CMK (cell line): ENCODE data around the gene WARS2.
"Not testable (repeated sequence)": the region's sequence is repeated elsewhere in the genome, so short reads cannot be mapped to it uniquely, and the experiment has no call there.

ENCODE experiments used
- DNase-seq: peaks from one replicate; pipeline ENCODE4 v3.0.0-alpha.2; 2010; ENCODE audit warnings: low read depth

WARS2 gene

DNA sequence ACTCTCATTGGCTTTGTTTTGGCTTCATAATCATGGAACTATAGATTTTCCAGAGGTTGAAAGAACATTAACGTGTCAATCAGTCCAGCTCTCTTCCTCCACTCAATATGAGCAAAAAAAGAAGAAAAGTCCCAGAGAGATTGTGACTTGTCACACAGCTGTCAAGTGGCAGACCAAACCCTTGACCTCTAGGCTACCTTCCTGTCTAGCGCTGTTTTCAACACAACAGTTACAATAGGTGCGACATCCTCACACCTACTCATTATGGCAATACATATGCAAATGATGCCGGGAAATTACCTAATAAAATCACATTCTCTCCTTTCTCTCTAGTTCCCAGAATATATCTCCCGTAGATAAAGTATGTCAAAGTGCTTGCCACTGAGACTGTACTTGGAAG is 1.1 kb downstream of the WARS2 start:
- no peak for DNase-seq

DNA sequence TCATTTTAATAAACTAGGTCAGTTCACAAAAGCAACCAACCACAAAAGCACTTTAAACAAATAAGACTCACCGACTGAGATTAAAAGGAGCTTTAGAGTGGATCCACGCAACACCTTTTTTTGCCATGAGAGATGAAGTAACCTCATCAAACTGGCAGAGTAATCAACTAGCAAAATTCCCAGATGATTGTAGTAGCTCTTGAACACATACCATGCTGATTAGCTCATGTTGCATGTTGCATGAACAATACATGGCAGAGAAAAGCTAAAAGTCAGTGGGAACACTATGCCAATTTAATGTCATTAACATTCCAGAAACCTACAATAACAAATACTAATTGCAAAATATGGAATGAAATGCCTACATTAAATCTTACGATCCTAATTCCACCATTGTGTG is 4.1 kb downstream of the WARS2 start:
- DNase-seq: no peak

DNA sequence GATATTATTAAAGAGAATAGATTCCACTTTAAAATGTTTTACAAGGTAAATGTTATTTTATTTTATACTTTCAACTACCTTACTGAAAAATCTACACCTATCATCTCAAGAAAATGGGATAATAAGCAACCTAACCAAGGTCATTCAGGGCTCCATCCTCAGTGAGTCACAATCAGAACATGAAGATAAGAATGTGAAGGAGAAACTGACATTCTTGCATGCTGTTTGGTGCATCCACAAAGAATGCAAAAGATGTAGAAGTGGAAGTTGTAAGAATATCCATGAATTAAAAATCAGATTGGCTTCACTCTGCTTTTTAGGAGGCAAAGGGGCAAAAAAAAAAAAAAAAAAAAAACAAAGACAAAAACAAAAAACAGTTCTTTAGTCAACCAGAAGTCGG is 6.5 kb downstream of the WARS2 start:
- no peak for DNase-seq

DNA sequence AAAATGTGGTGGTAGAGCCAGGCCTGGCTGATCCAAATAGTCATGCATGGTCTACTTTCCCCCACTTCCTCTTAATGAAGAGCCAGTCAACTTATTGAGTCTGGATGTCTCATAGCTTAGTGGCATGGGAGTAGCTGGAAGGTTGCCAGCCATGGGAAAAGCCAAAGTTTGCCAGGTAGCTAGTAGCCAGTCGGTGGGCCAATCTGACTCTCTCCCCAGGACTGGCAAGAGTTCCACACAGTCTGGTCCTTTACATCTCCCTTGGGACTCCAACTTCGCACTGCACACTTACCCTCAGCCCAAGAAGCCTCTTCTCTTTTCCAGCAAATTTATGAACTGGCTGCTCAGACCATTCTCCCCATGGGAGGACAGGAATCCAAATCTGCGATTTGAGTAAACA is 8.3 kb downstream of the WARS2 start:
- no peak for DNase-seq

DNA sequence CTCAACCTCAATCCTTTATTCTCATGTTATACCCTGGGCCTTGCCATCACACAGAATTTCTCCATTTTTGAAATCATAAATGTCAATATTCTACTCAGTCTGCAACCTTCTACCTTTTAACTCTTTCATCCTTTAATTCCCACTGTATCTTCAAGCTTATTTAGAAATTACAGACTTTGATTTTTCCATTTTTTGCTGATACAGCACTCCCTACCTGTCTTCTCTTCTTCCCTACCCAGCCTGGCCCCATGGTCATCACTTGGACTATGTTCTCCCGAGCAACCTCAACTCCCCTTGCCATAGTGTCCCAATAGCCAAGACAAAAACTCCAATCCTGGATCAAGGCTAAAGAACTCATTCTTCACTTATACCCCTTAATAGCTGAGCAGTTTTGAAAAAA is 14.6 kb downstream of the WARS2 start:
- DNase-seq: no peak

DNA sequence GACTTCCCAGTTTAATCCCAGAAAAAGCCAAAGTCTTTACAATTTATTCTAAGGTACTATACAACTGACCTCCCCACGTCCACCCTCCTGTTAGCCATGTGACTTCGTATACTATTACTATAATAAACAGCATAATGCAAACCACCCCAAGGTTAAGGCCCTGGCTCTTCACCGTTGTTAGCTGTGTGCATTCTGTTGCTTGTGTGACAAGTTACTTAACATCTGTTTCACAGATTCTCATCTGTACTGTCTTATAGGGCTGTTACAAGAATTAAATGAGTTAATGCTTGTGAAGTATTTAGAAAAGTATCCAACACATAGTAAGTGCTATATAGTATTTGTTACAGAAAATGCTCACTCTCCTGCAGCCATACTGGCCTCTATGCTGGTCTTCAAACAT is 15.7 kb downstream of the WARS2 start:
- no peak for DNase-seq

DNA sequence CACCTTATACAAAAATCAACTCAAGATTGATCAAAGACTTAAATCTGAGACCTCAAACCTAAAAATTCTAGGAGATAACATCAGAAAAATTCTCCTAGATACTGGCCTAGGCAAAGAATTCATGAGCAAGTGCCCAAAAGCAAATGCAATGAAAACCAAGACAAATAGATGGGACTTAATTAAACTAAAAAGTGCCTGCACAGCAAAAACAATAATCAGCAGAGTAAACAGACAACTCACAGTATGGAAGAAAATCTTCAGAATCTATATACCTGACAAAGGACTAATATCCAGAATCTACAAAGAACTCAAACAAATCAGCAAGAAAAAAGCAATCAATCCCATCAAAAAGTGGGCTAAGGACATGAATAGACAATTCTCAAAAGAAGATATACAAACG is 18.6 kb downstream of the WARS2 start:
- DNase-seq: not testable (repeated sequence)

DNA sequence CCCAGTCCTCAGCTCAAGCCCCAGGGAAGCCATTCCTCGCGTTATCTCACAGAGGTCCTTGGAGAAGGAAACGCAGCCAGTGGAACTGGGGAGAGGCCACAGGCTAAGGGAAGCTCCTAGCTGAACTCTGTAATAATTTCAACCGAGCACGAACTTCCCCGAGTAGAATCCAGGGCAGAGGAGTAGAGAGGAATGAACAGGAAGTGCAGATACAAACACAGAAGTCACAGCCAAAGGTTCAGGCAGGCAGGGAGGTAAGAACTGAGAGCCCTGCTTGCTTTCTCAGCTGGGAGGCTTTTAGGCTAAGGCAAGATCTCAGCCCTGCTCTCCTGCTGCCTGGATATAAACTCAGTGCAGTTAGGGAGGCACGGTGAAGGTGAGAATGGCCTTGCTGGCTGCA is 23.7 kb downstream of the WARS2 start:
- DNase-seq: no peak

DNA sequence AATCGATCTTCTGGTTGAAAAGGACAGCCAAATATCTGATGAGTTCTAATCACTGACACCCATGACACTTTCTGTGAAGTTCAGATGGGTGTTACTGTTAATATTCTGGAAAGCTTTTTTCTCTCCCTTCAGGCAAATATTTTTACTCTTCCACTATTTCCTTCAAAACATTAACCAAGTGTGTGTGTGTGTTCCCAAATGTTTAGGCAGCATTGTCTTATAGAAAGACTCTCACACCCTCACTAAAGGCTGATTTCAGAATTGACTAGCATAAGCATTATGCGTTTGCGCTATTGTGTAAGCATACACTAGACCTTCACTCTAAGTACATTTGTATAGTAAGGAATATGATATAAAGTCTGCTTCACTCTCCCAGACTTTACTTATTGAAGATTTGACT is 24.7 kb downstream of the WARS2 start:
- no peak for DNase-seq

DNA sequence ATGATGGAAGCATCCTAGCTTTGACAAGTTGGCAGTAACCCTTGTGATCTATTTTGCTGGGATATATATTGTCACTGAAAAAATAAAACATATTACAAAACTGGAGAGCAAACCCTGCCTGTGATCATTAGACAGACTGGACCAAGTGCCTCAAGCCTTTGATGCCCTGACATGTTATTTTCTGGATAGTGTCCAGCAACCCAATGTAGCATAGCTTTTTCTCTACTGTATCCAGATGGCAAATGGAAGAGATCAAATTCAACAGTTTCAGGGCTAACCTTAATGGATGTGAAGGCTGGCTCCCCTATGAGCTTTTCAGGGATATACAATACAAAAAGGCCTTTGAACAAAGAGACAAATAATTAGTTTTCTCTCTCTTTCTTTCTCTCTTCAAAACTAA is 25.1 kb downstream of the WARS2 start:
- no peak for DNase-seq

DNA sequence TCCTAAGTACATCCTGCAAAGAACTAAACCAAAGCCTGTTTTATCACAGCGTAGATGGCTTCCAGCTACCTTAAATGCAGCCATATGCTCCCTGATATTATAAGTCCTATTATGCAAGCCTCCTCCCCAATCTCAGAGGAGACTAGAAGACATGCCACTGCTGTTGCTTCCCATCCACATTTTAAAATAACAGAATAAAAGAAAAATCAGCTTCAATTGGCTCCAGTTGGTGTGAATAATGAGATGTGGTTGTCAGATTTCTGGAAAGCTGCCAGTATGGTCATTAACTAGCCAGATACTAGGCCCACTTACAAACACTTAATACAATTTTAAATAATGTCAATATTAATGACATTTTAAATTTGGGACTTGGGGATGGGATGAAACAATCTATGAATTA is 25.7 kb downstream of the WARS2 start:
- no peak for DNase-seq

DNA sequence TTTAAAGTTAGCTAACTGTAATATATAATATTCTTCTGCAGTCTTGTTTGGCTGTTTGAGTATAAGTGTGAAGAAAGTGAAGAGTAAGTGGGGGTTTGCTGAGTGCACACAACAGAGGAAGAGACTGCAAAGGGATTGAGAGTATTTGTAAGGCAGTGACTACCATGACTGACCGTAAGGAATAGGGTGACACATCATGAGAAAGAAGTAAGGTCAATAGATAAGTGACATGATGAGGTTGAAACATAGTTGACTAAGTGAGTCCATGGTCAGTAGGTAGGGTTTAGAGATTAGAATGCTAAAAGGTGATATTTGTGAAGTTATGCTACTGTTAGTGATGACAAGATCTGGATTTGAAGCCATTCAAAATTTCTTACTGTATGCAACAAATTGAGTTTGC is 27.7 kb downstream of the WARS2 start:
- DNase-seq: no peak

DNA sequence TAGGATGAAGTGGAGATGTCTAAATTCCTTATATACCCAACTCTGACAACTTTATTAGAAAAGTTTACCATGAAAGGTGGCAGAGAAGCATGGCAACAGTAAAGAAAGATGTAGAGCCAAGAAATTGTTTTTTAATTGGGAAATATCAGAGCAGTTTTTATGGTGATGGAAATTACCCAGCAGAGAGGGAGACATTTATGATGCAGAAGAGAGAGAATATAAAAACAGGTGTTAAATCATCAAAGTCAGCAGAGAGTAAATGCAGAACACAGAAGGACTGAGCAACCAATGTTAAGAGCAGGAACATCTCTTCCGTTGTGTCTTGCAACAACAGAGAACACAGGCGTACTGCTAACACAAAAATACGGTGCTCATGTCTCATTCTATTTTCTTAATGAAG is 28.2 kb downstream of the WARS2 start:
- no peak for DNase-seq

DNA sequence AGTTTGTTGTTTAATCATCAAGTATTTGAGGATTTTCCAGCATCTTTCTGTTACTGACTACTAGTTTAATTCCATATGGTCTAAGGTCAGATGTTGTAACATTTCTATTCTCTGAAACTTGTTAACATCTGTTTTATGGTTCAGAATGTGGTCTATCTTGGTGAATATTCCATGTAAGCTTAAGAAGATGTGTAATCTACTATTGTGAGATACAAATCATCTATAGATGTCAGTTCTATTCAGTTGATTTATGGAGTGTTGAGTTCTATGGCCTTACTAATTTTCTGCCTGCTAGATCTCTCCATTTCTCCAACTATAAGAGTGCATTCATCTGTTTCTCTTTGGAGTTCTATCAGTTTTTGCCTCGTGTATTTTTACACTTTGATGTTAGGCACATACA is 31.5 kb downstream of the WARS2 start:
- DNase-seq: no peak

DNA sequence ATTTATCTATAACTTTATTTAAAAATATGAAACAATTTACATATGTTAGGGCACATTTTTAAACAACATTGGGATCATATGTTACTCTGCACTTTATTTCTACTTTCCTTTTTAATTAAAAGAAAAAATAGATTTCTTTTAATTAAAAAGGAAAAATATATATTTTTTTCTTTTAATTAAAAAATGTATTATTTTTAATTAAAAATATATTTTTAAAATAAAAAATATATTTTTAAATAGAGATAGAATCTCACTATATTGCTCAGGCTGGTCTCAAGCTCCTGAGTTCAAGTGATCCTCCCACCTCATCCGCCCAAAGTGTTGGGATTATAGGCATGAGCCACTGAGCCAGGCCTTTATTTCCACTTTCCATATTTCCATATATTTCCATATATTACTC is 36.7 kb downstream of the WARS2 start:
- no peak for DNase-seq

DNA sequence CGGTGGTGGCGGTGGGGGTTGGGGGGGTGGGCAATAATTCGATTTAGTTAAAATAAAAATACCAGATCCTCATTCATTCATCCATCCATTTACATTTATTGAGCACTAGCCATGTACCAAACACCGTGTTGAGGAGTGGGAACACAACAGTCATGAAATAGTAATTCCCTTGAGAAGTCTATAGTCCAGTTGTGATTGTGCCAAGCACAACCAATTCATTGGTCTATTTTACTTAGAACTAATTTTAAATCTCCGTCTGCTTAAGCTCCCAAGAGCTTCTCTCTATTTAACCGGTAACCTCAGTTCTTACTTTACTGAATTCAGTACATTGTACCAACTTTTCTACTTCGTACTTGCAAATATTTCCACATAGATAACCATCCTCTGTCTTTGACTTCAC is 38.4 kb downstream of the WARS2 start:
- DNase-seq: no peak

DNA sequence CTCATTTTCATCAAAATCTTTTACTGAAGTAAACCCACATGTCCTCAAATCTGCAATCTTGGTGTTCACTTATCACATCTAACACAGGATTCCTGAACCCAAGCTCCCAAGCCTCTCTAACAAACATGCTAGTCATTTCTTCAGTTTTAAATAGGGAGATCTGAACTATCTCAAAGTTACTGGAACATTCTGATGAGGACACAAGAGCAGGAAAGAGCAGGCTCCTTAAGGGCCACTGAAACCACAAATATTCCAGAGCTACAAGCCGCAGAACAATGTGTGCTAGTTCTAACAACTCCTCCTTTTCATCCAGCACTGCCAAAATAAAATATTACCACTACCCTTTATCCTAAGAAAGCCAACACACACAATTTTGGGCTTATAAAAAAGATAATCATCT is 38.9 kb downstream of the WARS2 start:
- DNase-seq: no peak

DNA sequence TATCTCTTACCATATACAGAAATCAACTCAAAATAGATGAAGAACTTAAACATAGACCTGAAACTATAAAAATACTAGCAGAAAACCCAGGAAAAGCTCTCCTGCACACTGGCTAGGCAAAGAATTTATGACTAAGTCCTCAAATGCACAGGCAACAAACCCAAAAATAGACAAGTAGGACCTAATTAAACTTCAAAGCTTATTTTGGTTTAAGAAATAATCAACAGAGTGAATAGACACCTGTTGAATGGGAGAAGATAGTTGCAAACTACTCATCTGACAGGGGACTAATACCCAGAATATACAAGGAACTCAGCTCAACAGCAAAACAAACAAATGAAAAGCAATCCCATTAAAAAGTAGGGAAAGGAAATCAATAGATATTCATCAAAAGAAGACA is 40.7 kb downstream of the WARS2 start:
- no peak for DNase-seq

DNA sequence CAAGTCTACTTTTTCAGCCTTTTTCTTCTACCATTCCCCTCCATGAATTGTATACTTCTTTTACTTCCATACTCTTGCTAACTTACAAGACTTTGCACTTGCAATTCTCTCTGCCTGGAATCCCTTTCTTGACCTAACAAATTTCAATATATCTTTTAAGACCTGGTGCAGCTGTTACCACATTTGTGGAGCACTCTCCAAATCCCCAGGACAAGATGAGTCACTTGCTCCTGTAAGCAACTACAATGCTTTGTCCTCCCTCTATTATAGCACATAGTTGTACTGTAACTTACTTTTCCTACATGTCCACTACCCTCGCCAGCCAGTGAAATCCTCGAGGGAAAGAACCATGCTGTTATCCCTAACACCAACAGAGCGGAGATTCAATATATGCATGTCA is 43.1 kb downstream of the WARS2 start:
- DNase-seq: no peak

DNA sequence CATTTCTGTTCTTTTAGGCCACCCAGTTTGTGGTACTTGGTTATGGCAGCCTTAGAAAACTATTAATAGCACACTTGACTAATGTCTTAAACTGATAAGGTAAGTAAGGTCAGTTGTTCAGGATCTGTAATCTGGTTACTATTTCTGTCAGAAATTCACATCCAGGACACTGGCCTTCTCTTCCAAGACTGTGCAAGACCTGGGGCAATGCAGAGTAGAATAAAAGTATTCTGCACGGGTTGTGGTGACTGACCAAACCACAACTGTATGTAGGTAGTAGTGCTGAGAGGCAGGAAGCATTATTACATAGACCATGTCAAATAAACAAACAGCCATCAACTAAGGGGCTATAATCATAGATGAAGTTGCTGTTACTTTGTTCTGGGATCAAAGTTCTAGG is 46.7 kb downstream of the WARS2 start:
- DNase-seq: no peak

DNA sequence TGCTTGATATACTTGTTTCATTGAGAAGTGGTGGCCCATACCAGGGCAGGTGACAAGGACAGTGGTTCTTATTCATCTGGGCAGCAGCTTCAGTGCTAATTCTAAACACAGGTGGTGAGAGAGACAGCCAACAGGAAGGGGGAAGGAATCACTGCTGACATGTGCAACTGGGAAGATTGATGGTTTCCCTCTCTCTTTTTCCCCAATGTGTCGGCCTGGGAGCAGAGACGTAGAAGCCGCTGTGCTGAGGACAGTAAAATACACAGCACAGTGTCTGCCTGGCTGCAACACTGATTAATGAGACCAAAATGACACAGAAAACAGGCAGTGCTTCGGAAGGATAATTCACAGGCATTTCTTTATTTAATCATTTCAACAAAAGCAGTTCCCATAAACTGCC is 48.8 kb downstream of the WARS2 start:
- DNase-seq: no peak

DNA sequence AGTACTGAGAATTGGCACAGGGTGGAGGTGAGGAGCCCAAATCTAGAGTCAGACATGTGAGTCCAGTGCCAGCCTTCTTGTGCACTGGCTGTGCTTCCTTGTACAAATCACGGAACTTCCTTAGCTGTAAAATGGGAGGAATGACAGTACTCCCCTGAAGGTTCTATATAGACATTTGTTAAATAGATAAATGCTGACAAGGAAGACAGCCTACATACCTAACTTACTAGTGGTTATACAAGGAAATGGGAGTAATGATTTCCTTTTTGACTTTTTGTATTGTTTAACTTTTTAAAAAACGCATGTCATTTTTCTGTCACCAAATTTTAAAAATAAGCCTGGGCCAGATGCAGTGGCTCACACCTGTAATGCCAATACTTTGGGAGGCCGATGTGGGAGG is 50.2 kb downstream of the WARS2 start:
- no peak for DNase-seq

DNA sequence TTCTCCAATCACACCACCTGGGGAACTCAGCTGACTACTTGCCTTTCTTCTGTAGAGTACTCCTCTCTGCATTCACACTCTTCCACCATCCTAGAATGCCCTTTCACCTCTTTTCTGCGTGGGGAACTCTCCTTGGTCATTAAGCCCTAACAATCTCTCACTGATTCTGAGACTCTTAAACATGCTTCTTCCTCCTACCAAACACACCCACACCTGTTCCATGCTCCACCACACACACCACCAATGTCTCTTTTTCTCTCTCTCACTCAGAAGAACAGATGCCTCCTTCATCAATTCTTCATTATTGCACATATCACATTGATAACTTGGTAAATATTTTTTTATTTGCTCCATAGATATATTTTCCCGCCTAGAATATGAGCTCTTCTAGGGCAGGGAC is 53.6 kb downstream of the WARS2 start:
- no peak for DNase-seq

DNA sequence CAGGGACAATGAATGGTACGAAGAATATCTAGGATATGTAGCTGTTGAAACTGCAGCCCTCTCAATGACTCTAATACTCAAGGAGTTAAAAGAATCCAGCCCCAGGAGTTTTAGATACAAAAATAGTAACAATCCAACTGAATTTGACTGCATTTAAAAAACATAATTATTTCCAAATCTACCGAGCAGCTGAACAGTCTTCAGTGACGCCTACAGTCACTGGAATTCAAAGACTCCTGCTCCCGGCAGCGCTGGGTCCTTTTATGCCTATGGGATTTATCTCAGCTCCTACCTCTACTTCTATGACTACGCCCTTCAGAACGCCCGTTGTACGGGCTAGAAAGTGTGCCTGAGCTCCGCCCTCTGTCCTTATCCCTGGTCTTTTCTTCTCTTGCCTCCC is 55.7 kb downstream of the WARS2 start:
- DNase-seq: no peak

DNA sequence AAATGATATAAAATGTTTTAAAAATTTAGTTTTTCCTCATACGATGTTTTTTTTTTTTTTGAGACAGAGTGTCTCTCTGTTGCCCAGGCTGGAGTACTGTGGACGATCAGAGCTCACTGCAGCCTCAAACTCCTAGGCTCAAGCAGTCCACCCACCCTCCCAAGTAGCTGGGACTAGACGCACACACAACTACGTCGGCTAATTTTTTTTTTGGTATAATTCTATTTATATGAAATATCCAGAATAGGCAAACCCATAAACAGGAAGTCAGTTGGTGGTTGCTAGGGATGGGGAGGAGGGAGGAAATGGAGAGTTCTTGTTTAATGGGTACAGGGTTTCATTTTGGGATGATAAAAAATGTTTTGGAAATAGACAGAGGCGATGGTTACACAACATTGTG is 56.5 kb downstream of the WARS2 start:
- DNase-seq: no peak

DNA sequence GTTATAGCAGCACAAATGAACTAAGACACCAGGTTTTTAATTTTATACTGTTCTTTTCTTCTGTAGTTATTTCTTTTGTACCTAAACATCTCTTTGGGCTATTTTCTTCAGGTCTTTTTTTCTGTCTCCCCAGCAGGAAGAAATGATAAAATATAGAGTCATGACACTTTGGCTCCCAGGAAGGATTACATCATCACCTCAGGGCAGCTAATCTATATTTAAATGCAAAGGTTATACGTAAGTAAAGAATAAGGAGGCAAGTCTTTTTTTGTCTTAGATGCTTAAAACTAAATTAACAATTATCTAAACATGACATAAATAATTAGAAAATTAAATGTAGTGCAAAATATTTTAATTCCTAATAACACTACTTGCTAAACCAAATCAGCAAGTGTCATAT is 57.0 kb downstream of the WARS2 start:
- no peak for DNase-seq
